Gastroesophageal sphincter (tissue), 4 donors: ENCODE data around the gene OR2K2. TPM values are rescaled to one million over a fixed set of nuclear protein-coding genes. Genes with fewer than 3 reads are reported as not detected.
A peak's percentile ranks its signal among the peaks of the same experiment; 100 is the strongest.
"Not testable (repeated sequence)": the region's sequence is repeated elsewhere in the genome, so short reads cannot be mapped to it uniquely, and the experiment has no call there.

Experiments
- ATAC-seq: fragments of 150-250 bp; one replicate; pipeline ENCODE4 v1.9.1; 2016; ENCODE audit warnings: mild to moderate bottlenecking, moderate library complexity
- H3K27ac ChIP-seq, 4 donors: fragments of 200-600 bp; sonication (generic) in 3 of 4; 1 replicate in 3 of 4; 2 replicates in 1 of 4; pipeline ENCODE4 v1.5.1; 2016 to 2019
- H3K27me3 ChIP-seq: fragments of 200-600 bp; sonication (generic); one replicate; pipeline ENCODE4 v1.5.1; 2019
- H3K36me3 ChIP-seq, 2 donors: fragments of 200-600 bp; sonication (generic); one replicate each; pipeline ENCODE4 v1.5.1; 2019; ENCODE audit warnings: control low read depth in 1 of 2
- H3K4me1 ChIP-seq, 3 donors: fragments of 200-600 bp; sonication (generic); 1 replicate in 2 of 3; 2 replicates in 1 of 3; pipeline ENCODE4 v1.5.1; 2016 to 2019; ENCODE audit warnings: control low read depth in 2 of 3
- H3K4me3 ChIP-seq, 2 donors: fragments of 200-600 bp; sonication (generic); one replicate each; pipeline ENCODE4 v1.5.1; 2019; ENCODE audit warnings: mild to moderate bottlenecking in 1 of 2, moderate library complexity in 1 of 2
- H3K9me3 ChIP-seq, 3 donors: fragments of 200-600 bp; sonication (generic); one replicate each; pipeline ENCODE4 v1.5.1; 2017 to 2019; ENCODE audit warnings: control low read depth in 2 of 3
- CTCF ChIP-seq, 4 experiments: fragments of 200-600 bp in 2 of 4; fragments of 450-650 bp in 2 of 4; sonication (generic) in 1 of 4; IDR thresholded peaks; one replicate each; pipeline ENCODE4 v1.5.1; 2017 to 2019; ENCODE audit warnings: antibody characterized with exemption in 4 of 4, mild to moderate bottlenecking in 2 of 4, moderate library complexity in 2 of 4
- EP300 ChIP-seq: sonication (generic); formaldehyde crosslinking; IDR thresholded peaks from one replicate; pipeline ENCODE4 v1.6.1; 2017; ENCODE audit warnings: antibody characterized with exemption, mild to moderate bottlenecking
- POLR2A ChIP-seq, 2 donors: fragments of 450-650 bp; IDR thresholded peaks; one replicate each; pipeline ENCODE4 v1.6.1; 2017; ENCODE audit warnings: antibody characterized with exemption in 2 of 2, mild to moderate bottlenecking in 2 of 2, moderate library complexity in 1 of 2
- POLR2AphosphoS5 ChIP-seq: sonication (generic); formaldehyde crosslinking; IDR thresholded peaks from one replicate; pipeline ENCODE4 v1.6.1; 2017; ENCODE audit warnings: antibody characterized with exemption
- WGBS, 2 donors: methylation state at CpG; one replicate each; pipeline ENCODE4 v1.1.5; 2018; ENCODE audit warnings: low coverage in 1 of 2; 5-methylcytosine and 5-hydroxymethylcytosine counted together
- total RNA-seq, 4 donors: library from RNA; depleted of rRNA; stranded (reverse); fragments of >200 nt; gene quantifications; one replicate each; pipeline ENCODE4 v1.1.0, GENCODE V29; 2016

Gene OR2K2
- total RNA-seq, 4 donors from 2014 or later = not detected

GRCh38 chr9:111287127-111287526 lies 42.9 kb downstream of the OR2K2 start:
- Histone ChIP-seq H3K36me3 (no peaks in the 10 kb centered on the region), H3K4me1 (no peaks in the 10 kb centered on the region), H3K4me3 (no peak overlapping the region), H3K27ac (no peak overlapping the region), H3K9me3 (no peaks in the 10 kb centered on the region), H3K27me3 (no peaks in the 10 kb centered on the region)
- 23 to 77% methylated on average over 1 to 2 of the region's 2 CpGs for WGBS, 2 donors
- no peak for ATAC-seq
- no peak for TF ChIP-seq CTCF (IDR thresholded peaks at IDR 0.05)
- TF ChIP-seq POLR2A (IDR thresholded peaks at IDR 0.05) = no peak
- TF ChIP-seq POLR2AphosphoS5 = no peak
- TF ChIP-seq EP300 = no peak

DNA sequence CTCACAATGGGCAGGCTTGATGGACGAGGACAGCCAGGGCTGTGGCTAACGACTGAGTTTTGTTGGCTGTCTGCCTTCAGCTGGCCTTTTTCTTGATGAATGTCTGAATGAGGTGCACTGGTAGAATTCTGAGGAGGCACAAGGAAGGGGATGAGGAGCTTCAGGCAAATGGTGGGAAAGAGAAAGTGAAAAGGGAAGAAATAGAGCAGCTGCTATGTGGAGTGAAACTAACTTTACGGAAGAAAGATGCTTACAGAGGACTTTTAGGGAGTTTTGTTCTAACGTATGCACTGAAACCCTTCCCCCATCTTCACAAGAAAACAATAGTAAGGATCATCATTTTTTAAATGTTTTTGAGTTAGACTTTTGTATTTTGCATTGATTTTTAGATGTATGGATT lies 45.3 kb downstream of the OR2K2 start:
- TF ChIP-seq EP300 = no peak
- TF ChIP-seq POLR2AphosphoS5 = no peak
- no peak for TF ChIP-seq CTCF (IDR thresholded peaks at IDR 0.05)
- no peak for TF ChIP-seq POLR2A (IDR thresholded peaks at IDR 0.05)
- Histone ChIP-seq H3K9me3 (no peaks in the 10 kb centered on the region), H3K27ac (peak overlapping the region in 1 of 4 donors; percentile 1), H3K4me1 (no peaks in the 10 kb centered on the region), H3K4me3 (no peak overlapping the region), H3K27me3 (no peaks in the 10 kb centered on the region), H3K36me3 (no peaks in the 10 kb centered on the region)
- no peak for ATAC-seq
- 43 to 80% methylated on average over 2 to 4 of the region's 4 CpGs for WGBS, 2 donors

DNA sequence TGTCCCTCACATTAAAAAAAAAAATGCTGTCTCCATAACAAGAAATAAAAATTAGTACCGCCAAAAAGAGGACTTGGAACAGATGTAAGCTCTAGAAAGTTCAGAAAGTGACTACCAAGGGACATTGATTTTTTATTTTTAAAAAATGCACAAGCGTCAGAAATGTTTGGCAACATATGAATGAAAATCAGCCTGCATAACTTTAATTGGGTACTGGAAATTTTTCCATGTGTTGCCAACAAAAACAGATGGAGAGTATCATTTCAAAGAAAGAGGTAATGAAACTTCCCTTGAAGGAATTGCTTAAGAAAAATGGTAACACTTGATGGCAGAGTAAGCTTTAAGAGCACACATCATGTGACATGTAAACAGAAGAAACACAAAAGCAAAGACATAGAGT lies 47.2 kb downstream of the OR2K2 start:
- H3K9me3 ChIP-seq = no peaks in the 10 kb centered on the region
- H3K4me1 ChIP-seq = no peaks in the 10 kb centered on the region
- H3K27ac ChIP-seq = no peak overlapping the region
- WGBS, 2 donors = 14 to 30% methylated on average over 2 of the region's 2 CpGs
- no peak overlapping the region for H3K4me3 ChIP-seq
- TF ChIP-seq POLR2A (IDR thresholded peaks at IDR 0.05) (no peak), EP300 (no peak), CTCF (IDR thresholded peaks at IDR 0.05) (no peak), POLR2AphosphoS5 (peak; percentile 24)
- ATAC-seq = peak; percentile 25
- H3K27me3 ChIP-seq = no peaks in the 10 kb centered on the region
- H3K36me3 ChIP-seq = no peaks in the 10 kb centered on the region

- not testable (repeated sequence) for H3K9me3 ChIP-seq, H3K27ac ChIP-seq, ATAC-seq, H3K4me1 ChIP-seq, H3K4me3 ChIP-seq, H3K27me3 ChIP-seq, H3K36me3 ChIP-seq
- WGBS, 2 donors = 100% methylated on average over 1 of the region's 1 CpG
Measured at GRCh38 chr9:111280795-111281194, 49.2 kb downstream of the OR2K2 start.

Other genes with a start within 250 kb of the OR2K2 start
- gene ECPAS, start 154.2 kb upstream of the OR2K2 start, total RNA-seq = 100 to 1,000 TPM in 1 of 4 donors, 10 to 100 TPM in 3; 75.5 to 114 (median 94.3) TPM
- 10 to 100 TPM; 10.8 to 30.5 (median 21.4) TPM for gene ZNF483, start 195.0 kb upstream of the OR2K2 start, total RNA-seq